Gastroesophageal sphincter (tissue), 3 donors: Measurements from ENCODE around the gene ZDHHC16.
A peak's percentile ranks its signal among the peaks of the same experiment; 100 is the strongest.

Source experiments
- EP300 ChIP-seq: sonication (generic); formaldehyde crosslinking; IDR thresholded peaks from one replicate; pipeline ENCODE4 v1.6.1; 2017; ENCODE audit warnings: antibody characterized with exemption, mild to moderate bottlenecking
- POLR2A ChIP-seq, 2 donors: fragments of 450-650 bp; IDR thresholded peaks; one replicate each; pipeline ENCODE4 v1.6.1; 2017; ENCODE audit warnings: antibody characterized with exemption in 2 of 2, mild to moderate bottlenecking in 2 of 2, moderate library complexity in 1 of 2
- POLR2AphosphoS5 ChIP-seq: sonication (generic); formaldehyde crosslinking; IDR thresholded peaks from one replicate; pipeline ENCODE4 v1.6.1; 2017; ENCODE audit warnings: antibody characterized with exemption
- TF ChIP-seq, protein P1 (sequence below), 4 experiments: fragments of 200-600 bp in 2 of 4; fragments of 450-650 bp in 2 of 4; sonication (generic) in 1 of 4; IDR thresholded peaks; one replicate each; pipeline ENCODE4 v1.5.1; 2017 to 2019; ENCODE audit warnings: antibody characterized with exemption in 4 of 4, mild to moderate bottlenecking in 2 of 4, moderate library complexity in 2 of 4

DNA sequence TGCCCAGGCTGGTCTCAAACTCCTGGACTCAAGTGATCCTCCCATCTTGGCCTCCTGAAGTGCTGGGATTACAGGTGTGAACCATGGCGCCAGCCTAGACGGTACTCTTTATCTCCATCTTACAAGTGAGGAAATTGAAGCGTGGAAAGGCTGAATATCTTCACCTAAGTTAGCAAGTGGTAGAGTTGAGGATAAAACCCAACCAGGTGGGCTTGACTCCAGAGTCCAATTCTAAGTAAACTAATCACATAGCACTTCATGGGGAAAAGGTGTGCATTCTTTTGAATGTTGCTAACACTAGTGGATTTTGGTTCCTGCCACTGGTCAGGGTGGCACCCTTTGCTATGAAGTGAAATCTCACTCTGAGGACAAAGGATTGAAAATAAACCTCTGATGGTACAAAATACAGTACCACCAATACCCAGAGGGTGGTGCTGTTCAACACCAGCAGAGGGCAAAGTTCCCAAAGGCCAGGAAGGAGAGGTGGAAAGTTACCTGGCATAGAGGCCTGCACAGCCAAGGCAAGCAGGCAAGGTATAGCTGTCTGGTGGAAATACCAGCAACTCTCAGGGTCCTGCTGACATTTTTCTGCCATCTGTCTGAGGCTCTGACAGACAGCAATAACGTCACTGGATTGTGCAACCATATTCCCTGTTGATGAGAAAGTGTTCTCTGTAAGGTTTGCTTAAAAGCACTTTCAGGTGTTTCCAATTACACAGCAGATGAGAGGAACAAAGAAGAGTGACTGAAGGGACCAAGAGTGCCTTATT is 17.6 kb downstream of the ZDHHC16 start:
- TF ChIP-seq POLR2AphosphoS5 (peak; percentile 1), POLR2A (IDR thresholded peaks at IDR 0.05) (no peak), EP300 (no peak)
- TF ChIP-seq, protein P1, sequence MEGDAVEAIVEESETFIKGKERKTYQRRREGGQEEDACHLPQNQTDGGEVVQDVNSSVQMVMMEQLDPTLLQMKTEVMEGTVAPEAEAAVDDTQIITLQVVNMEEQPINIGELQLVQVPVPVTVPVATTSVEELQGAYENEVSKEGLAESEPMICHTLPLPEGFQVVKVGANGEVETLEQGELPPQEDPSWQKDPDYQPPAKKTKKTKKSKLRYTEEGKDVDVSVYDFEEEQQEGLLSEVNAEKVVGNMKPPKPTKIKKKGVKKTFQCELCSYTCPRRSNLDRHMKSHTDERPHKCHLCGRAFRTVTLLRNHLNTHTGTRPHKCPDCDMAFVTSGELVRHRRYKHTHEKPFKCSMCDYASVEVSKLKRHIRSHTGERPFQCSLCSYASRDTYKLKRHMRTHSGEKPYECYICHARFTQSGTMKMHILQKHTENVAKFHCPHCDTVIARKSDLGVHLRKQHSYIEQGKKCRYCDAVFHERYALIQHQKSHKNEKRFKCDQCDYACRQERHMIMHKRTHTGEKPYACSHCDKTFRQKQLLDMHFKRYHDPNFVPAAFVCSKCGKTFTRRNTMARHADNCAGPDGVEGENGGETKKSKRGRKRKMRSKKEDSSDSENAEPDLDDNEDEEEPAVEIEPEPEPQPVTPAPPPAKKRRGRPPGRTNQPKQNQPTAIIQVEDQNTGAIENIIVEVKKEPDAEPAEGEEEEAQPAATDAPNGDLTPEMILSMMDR (IDR thresholded peaks at IDR 0.05): peak; percentile 68 to 82 (median 79)
